Measurements from ENCODE around the gene VASN. TPM values are rescaled to one million over a fixed set of nuclear protein-coding genes. Genes with fewer than 3 reads are reported as not detected.

The VASN gene
- total RNA-seq, 4 donors from 2014 or later: 10.8 to 40.0 (median 25.8) TPM

DNA sequence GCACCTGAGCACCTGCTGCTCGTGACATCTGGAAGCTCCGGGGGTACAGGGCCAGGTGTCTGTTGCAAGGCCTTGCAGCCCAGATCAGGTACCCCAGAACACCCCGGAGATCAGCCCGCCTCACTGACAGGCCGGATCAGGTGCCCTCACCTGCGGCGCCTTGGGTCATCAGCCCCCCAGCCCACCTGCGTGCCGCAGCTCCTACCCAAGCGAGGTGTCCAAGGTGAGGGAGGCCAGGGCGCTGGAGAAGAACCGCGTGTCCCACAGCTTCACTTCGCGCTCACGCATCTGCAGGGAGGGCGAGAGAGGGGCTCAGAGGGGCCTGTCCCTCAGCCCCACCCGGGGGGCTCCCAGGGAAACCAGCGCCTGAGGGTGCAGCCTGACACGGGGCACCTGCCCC lies 16.1 kb downstream of the VASN start:
- TF ChIP-seq, protein P1, sequence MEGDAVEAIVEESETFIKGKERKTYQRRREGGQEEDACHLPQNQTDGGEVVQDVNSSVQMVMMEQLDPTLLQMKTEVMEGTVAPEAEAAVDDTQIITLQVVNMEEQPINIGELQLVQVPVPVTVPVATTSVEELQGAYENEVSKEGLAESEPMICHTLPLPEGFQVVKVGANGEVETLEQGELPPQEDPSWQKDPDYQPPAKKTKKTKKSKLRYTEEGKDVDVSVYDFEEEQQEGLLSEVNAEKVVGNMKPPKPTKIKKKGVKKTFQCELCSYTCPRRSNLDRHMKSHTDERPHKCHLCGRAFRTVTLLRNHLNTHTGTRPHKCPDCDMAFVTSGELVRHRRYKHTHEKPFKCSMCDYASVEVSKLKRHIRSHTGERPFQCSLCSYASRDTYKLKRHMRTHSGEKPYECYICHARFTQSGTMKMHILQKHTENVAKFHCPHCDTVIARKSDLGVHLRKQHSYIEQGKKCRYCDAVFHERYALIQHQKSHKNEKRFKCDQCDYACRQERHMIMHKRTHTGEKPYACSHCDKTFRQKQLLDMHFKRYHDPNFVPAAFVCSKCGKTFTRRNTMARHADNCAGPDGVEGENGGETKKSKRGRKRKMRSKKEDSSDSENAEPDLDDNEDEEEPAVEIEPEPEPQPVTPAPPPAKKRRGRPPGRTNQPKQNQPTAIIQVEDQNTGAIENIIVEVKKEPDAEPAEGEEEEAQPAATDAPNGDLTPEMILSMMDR (IDR thresholded peaks at IDR 0.05): no peak
- ATAC-seq (ENCODE audit: low FRiP score): no peak
- no peak for DNase-seq (ENCODE audit: low spot score)

- TF ChIP-seq, protein P1 (IDR thresholded peaks at IDR 0.05): no peak
- ATAC-seq (ENCODE audit: low FRiP score) (no peak), DNase-seq (ENCODE audit: low spot score) (no peak)
Observed at GRCh38 chr16:4388271-4389021, 16.8 kb downstream of the VASN start.

- no peak for ATAC-seq (ENCODE audit: low FRiP score)
- TF ChIP-seq, protein P1 (IDR thresholded peaks at IDR 0.05): no peak
Observed at GRCh38 chr16:4389051-4389955, 17.7 kb downstream of the VASN start.

GRCh38 chr16:4390266-4391260 lies 18.9 kb downstream of the VASN start:
- ATAC-seq (ENCODE audit: low FRiP score) (no peak), DNase-seq (ENCODE audit: low spot score) (no peak)
- TF ChIP-seq, protein P1 (IDR thresholded peaks at IDR 0.05): no peak

More at GRCh38 chr16:4389051-4389955, 17.7 kb downstream of the VASN start:
- no peak for DNase-seq (ENCODE audit: low spot score)

DNA sequence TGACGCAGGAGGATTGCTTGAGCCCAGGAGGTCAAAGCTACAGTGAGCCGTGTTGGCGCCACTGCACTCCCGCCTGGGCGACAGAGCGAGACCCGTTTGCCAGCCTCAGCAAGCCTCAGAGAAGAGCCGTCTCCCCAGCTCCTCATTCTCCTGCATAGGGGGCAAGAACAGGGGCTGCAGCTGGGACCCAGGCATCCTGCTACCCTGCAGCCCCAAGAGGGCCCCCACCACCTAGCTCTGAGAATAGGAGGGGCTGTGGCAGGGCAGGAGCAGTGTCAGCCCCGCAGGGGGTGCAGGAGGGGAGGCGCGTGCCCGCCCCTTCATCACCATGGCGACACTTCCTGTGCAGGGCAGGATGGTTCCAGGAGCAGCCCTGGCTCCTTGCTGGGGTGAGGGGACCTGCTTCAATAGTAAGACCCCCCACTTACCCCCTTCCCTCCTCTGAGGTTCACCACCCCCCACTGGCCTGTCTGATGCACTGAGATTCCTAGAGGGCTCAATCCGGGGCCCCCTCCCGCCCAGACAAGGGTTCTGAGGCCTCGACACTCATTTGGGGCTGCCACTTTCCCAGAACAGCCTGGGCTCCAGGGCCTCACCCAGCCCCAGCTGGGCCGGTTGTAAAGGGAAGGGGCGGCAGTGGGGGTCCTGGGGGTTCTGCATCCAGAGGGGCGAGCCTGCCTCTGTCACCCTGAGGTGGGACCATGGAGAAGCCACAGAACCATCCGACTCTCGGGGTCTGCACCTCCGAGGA lies 20.2 kb downstream of the VASN start:
- TF ChIP-seq, protein P1 (IDR thresholded peaks at IDR 0.05): no peak
- no peak for DNase-seq (ENCODE audit: low spot score)
- ATAC-seq (ENCODE audit: low FRiP score): no peak
